IMR-90 (cell line): Measurements from ENCODE around the gene FGF3.

Source experiments
- CEBPB ChIP-seq: IDR thresholded peaks from 2 replicates; pipeline ENCODE4 v1.6.1; 2012; ENCODE audit warnings: low read depth, low read length, improper control_type of control experiment
- CHD1 ChIP-seq: IDR thresholded peaks from 2 replicates; pipeline ENCODE4 v1.6.1; 2012; ENCODE audit warnings: low read depth, low read length, improper control_type of control experiment
- CTCF ChIP-seq: conservative IDR thresholded peaks from 2 replicates; pipeline ENCODE4 v1.5.1; 2012; ENCODE audit warnings: mild to moderate bottlenecking, low read depth, low read length, improper control_type of control experiment
- FOS ChIP-seq: fragments of 150-350 bp; IDR thresholded peaks from 2 replicates; pipeline ENCODE4 v1.6.1; 2016; ENCODE audit warnings: low read depth, low read length
- POLR2A ChIP-seq: IDR thresholded peaks from 2 replicates; pipeline ENCODE4 v1.6.1; 2012; ENCODE audit warnings: mild to moderate bottlenecking, low read depth, low read length
- SMC3 ChIP-seq: fragments of 150-350 bp; IDR thresholded peaks from 2 replicates; pipeline ENCODE4 v1.6.1; 2016; ENCODE audit warnings: low read depth, mild to moderate bottlenecking, antibody characterized with exemption, low read length, moderate library complexity
- USF2 ChIP-seq: fragments of 150-350 bp; IDR thresholded peaks from 2 replicates; pipeline ENCODE4 v1.6.1; 2017; ENCODE audit warnings: mild to moderate bottlenecking, antibody characterized with exemption, low read length, low read depth

- TF ChIP-seq CTCF = no peak
- TF ChIP-seq SMC3 = no peak
- TF ChIP-seq POLR2A = no peak
- no peak for TF ChIP-seq FOS
- no peak for TF ChIP-seq CEBPB
- TF ChIP-seq USF2 = no peak
- TF ChIP-seq CHD1 = no peak
Measured at GRCh38 chr11:69821511-69822040, 2.4 kb upstream of the FGF3 start.
